Hematopoietic multipotent progenitor cell (in vitro differentiated cells): ENCODE data around the gene IPO9. TPM values are rescaled to one million over a fixed set of nuclear protein-coding genes. Genes with fewer than 3 reads are reported as not detected.

Source experiments
- DNase-seq, 3 donors: peaks; one replicate each; pipeline ENCODE4 v3.0.0-alpha.2; 2011 to 2015; ENCODE audit warnings: low read depth in 2 of 3, low spot score in 2 of 3
- total RNA-seq: library from RNA; depleted of rRNA; stranded (reverse); fragments of >200 nt; gene quantifications from one replicate; pipeline ENCODE4 v1.2.3, GENCODE V29; 2012

IPO9 gene
- total RNA-seq, 1 donor, result 15.3 TPM

- DNase-seq, result no peak
Observed at GRCh38 chr1:201886103-201886885, 57.3 kb downstream of the IPO9 start.

- DNase-seq, result no peak
Observed at GRCh38 chr1:201887116-201887866, 58.3 kb downstream of the IPO9 start.

- DNase-seq, result peak in 1 of 3 donors; percentile 22
Observed at GRCh38 chr1:201888282-201889089, 59.5 kb downstream of the IPO9 start, which contains the start of gene SHISA4. TSS of gene SHISA4 (plus strand) at chr1:201888898. CDS start at chr1:201888995, 97 bp downstream.

GRCh38 chr1:201889090-201889968 is 60.4 kb downstream of the IPO9 start:
- DNase-seq, result no peak

GRCh38 chr1:201890223-201890622 is 61.3 kb downstream of the IPO9 start:
- DNase-seq, result no peak

- no peak for DNase-seq
Observed at GRCh38 chr1:201890806-201891450, 62.0 kb downstream of the IPO9 start.

- no peak for DNase-seq
Observed at GRCh38 chr1:201891451-201892045, 62.6 kb downstream of the IPO9 start.

- DNase-seq, result no peak
Observed at GRCh38 chr1:201892211-201892610, 63.3 kb downstream of the IPO9 start.

- no peak for DNase-seq
Observed at GRCh38 chr1:201893431-201893830, 64.5 kb downstream of the IPO9 start.

GRCh38 chr1:201894343-201895119 is 65.6 kb downstream of the IPO9 start:
- DNase-seq, result no peak

- DNase-seq, result no peak
Observed at GRCh38 chr1:201895120-201895665, 66.2 kb downstream of the IPO9 start.

- DNase-seq, result peak; percentile 47 to 88 (median 87)
Observed at GRCh38 chr1:201895913-201896807, 67.2 kb downstream of the IPO9 start.

- DNase-seq, result no peak
Observed at GRCh38 chr1:201896951-201897391, 68.0 kb downstream of the IPO9 start.

GRCh38 chr1:201898240-201898894 is 69.4 kb downstream of the IPO9 start:
- no peak for DNase-seq

GRCh38 chr1:201898992-201899391 is 70.0 kb downstream of the IPO9 start:
- DNase-seq, result no peak

- no peak for DNase-seq
Observed at GRCh38 chr1:201899683-201900429, 70.9 kb downstream of the IPO9 start.
